ENCODE measurements around the gene GNG11.

GNG11 gene

DNA sequence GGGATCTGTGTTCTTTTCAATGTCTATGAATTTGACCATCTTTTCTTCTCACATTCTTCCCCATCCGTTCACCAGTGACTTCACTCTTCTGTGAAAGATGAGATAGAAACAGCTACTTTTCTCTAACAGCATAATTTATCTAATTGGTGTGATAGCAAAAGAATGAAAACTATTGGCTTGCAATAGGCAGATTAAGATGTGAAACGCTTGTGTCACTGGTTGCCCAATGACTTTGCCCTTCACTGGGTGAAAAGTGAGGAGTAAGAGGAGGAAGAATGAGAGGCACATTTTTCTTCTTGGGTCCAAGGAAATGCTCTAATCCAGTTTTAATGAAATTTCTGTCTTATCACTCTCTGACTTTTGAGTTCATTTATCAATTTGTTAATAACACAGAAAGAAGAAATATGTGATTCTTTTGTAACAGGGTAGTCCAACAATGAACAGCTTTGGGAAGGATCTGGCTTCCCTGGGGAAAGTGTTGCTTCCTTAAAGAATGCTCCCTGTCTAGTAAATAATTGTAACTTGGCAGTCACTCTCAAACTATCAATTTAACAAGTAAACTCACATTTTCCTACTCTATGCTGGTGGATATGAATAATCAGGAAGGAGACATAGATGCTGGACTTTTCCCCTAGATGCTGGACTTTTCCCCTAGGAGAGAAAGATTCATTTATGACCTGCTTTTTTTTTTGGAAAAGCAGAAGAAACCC is 47.5 kb downstream of the GNG11 start:
- no peak for DNase-seq
- H3K4me3 ChIP-seq, result no peak overlapping the region
- no peaks in the 10 kb centered on the region for H3K9me3 ChIP-seq
- no peak overlapping the region for H3K27ac ChIP-seq
- no peaks in the 10 kb centered on the region for H3K27me3 ChIP-seq
- no peaks in the 10 kb centered on the region for H3K36me3 ChIP-seq
- intact Hi-C loops (cut with DNase I; ENCODE audit: low total_unique reads), result no loop called here
- no peak for TF ChIP-seq CTCF (IDR thresholded peaks at IDR 0.05)
- no peaks in the 10 kb centered on the region for H3K4me1 ChIP-seq

DNA sequence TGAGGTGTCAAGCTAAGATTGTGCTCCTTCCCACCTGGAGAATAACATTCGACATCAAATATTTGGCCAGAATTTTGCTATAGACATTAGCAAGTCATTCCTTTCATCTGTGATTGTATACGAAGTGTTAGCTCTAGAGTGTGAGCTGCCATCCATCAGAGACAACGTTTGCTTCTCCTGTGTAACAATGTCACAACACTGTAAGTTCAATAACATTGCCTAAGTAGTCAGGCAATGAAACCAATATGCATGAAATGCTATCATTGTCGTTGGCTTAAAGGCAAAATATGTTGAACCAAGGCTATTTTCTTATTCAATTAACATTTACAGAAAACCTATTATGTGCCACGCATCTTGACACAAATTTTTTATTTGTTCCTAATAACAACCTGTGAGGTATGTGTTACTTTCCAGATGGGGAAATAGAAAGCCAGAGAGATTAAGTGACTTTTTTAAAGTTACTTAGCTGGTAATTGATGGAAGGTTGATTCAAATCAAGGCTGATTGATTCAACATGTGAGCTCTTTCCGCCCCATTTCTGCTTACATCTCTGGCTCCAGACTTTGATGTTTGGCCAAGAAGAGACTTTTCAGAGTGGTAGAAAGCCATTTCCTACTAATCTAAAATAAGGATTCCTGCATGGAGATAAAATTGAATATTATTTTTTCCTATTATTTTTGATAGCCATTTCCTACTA is 50.6 kb downstream of the GNG11 start:
- no peak for DNase-seq
- no peaks in the 10 kb centered on the region for H3K9me3 ChIP-seq
- no peaks in the 10 kb centered on the region for H3K36me3 ChIP-seq
- intact Hi-C loops (cut with DNase I; ENCODE audit: low total_unique reads), result no loop called here
- H3K4me3 ChIP-seq, result no peak overlapping the region
- no peaks in the 10 kb centered on the region for H3K4me1 ChIP-seq
- no peak overlapping the region for H3K27ac ChIP-seq
- H3K27me3 ChIP-seq, result no peaks in the 10 kb centered on the region
- TF ChIP-seq CTCF (IDR thresholded peaks at IDR 0.05), result no peak

- Histone ChIP-seq H3K36me3 (no peaks in the 10 kb centered on the region), H3K4me1 (no peaks in the 10 kb centered on the region), H3K9me3 (no peaks in the 10 kb centered on the region), H3K27ac (no peak overlapping the region), H3K27me3 (no peaks in the 10 kb centered on the region), H3K4me3 (no peak overlapping the region)
- intact Hi-C loops (cut with DNase I; ENCODE audit: low total_unique reads), result no loop called here
- no peak for TF ChIP-seq CTCF (IDR thresholded peaks at IDR 0.05)
- DNase-seq, result no peak
Observed at GRCh38 chr7:93973134-93973533, 51.6 kb downstream of the GNG11 start.

- Histone ChIP-seq H3K27me3 (no peaks in the 10 kb centered on the region), H3K4me1 (no peaks in the 10 kb centered on the region), H3K27ac (no peak overlapping the region), H3K36me3 (no peaks in the 10 kb centered on the region), H3K4me3 (no peak overlapping the region), H3K9me3 (no peaks in the 10 kb centered on the region)
- DNase-seq, result no peak
- TF ChIP-seq CTCF (IDR thresholded peaks at IDR 0.05), result no peak
- intact Hi-C loops (cut with DNase I; ENCODE audit: low total_unique reads), result no loop called here
Observed at GRCh38 chr7:93977211-93977950, 55.8 kb downstream of the GNG11 start.

All from tibial artery (tissue), 4 donors.